Stimulated activated CD4-positive, alpha-beta T cell treated with anti-CD3 and anti-CD28 coated beads, Interleukin-15, amount 100 ng/mL, for 1 hour (primary cell): ENCODE data around the gene RASSF7.
A peak's percentile ranks its signal among the peaks of the same experiment; 100 is the strongest.
"Not testable (repeated sequence)": the region's sequence is repeated elsewhere in the genome, so short reads cannot be mapped to it uniquely, and the experiment has no call there.

Source experiments
- DNase-seq, 2 donors: peaks; one replicate each; pipeline ENCODE4 v3.0.0-alpha.2; 2020; ENCODE audit warnings: low read depth in 1 of 2, low spot score in 1 of 2

Gene RASSF7

GRCh38 chr11:560305-561147 lies at the start of gene RASSF7, which contains the start of gene LMNTD2:
Gene RASSF7, plus strand, starts transcription at chr11:560970. Its CDS starts 799 bp downstream, at chr11:561769.
Gene LMNTD2, minus strand, starts transcription at chr11:560738. Its CDS starts 22 bp downstream, at chr11:560716.
- peak; percentile 96 to 97 for DNase-seq

GRCh38 chr11:512761-513595 lies 47.8 kb upstream of the RASSF7 start:
- DNase-seq = no peak

- no peak for DNase-seq
These were observed 46.2 kb upstream of the RASSF7 start for GRCh38 chr11:514606-515005.

- DNase-seq = no peak
These were observed 45.6 kb upstream of the RASSF7 start for GRCh38 chr11:515131-515530.

GRCh38 chr11:516400-516799 lies 44.4 kb upstream of the RASSF7 start:
- DNase-seq = no peak

GRCh38 chr11:516918-517685 lies 43.7 kb upstream of the RASSF7 start:
- not testable (repeated sequence) for DNase-seq

- DNase-seq = peak; percentile 85
These were observed 42.1 kb upstream of the RASSF7 start for GRCh38 chr11:518463-519202.

GRCh38 chr11:520428-521176 lies 40.2 kb upstream of the RASSF7 start:
- DNase-seq = no peak

GRCh38 chr11:521177-521688 lies 39.5 kb upstream of the RASSF7 start:
- DNase-seq = no peak

- DNase-seq = no peak
These were observed 34.6 kb upstream of the RASSF7 start for GRCh38 chr11:526192-526591.

GRCh38 chr11:528166-528814 lies 32.5 kb upstream of the RASSF7 start:
- DNase-seq = no peak

GRCh38 chr11:528815-529727 lies 31.7 kb upstream of the RASSF7 start:
- DNase-seq = no peak

GRCh38 chr11:529728-530411 lies 30.9 kb upstream of the RASSF7 start:
- no peak for DNase-seq

GRCh38 chr11:530960-531831 lies 29.6 kb upstream of the RASSF7 start:
- no peak for DNase-seq

GRCh38 chr11:531919-532526 lies 28.7 kb upstream of the RASSF7 start:
- no peak for DNase-seq

- DNase-seq = no peak
These were observed 28.2 kb upstream of the RASSF7 start for GRCh38 chr11:532527-532985.
